BE2C (cell line): ENCODE data around the gene DMXL2.
"Not testable (repeated sequence)": the region's sequence is repeated elsewhere in the genome, so short reads cannot be mapped to it uniquely, and the experiment has no call there.

Experiments
- DNase-seq: peaks from one replicate; pipeline ENCODE4 v3.0.0-alpha.2; 2020
- H3K27me3 ChIP-seq: fragments of 250-450 bp; sonication (Bioruptor Pico); 2 replicates; pipeline ENCODE4 v1.5.1; 2020; ENCODE audit warnings: mild to moderate bottlenecking
- H3K36me3 ChIP-seq: fragments of 250-450 bp; sonication (Bioruptor Pico); 2 replicates; pipeline ENCODE4 v1.5.1; 2020; ENCODE audit warnings: mild to moderate bottlenecking
- H3K4me1 ChIP-seq: fragments of 250-450 bp; sonication (Bioruptor Pico); 2 replicates; pipeline ENCODE4 v1.5.1; 2020
- H3K4me3 ChIP-seq: 2 replicates; pipeline ENCODE4 v1.5.1; 2011; ENCODE audit warnings: low read depth, low read length
- H3K9me3 ChIP-seq: fragments of 250-450 bp; sonication (Bioruptor Pico); 2 replicates; pipeline ENCODE4 v1.5.1; 2020
- CTCF ChIP-seq: IDR thresholded peaks from 2 replicates; pipeline ENCODE4 v1.5.1; 2012; ENCODE audit warnings: mild to moderate bottlenecking, low read depth, low read length

DMXL2 gene

GRCh38 chr15:51460796-51461195, 161.8 kb downstream of the DMXL2 start:
- DNase-seq, result no peak
- no peak for TF ChIP-seq CTCF
- H3K4me1 ChIP-seq, result no peaks in the 10 kb centered on the region
- peaks cover 42% of the 10 kb centered on the region for H3K36me3 ChIP-seq
- H3K27me3 ChIP-seq, result no peaks in the 10 kb centered on the region
- no peak overlapping the region for H3K4me3 ChIP-seq
- no peaks in the 10 kb centered on the region for H3K9me3 ChIP-seq

GRCh38 chr15:51450001-51450400, 172.6 kb downstream of the DMXL2 start:
- no peak for TF ChIP-seq CTCF
- Histone ChIP-seq H3K4me1 (peaks cover 7% of the 10 kb centered on the region), H3K36me3 (peaks cover 56% of the 10 kb centered on the region), H3K9me3 (no peaks in the 10 kb centered on the region), H3K4me3 (no peak overlapping the region), H3K27me3 (no peaks in the 10 kb centered on the region)
- no peak for DNase-seq

GRCh38 chr15:51448622-51449399, 173.8 kb downstream of the DMXL2 start:
- TF ChIP-seq CTCF, result no peak
- no peak overlapping the region for H3K4me3 ChIP-seq

GRCh38 chr15:51447855-51448621, 174.5 kb downstream of the DMXL2 start:
- Histone ChIP-seq H3K4me1 (peaks cover 7% of the 10 kb centered on the region), H3K9me3 (no peaks in the 10 kb centered on the region), H3K27me3 (no peaks in the 10 kb centered on the region), H3K4me3 (no peak overlapping the region), H3K36me3 (peaks cover 40% of the 10 kb centered on the region)
- DNase-seq, result no peak
- TF ChIP-seq CTCF, result no peak

More at GRCh38 chr15:51448622-51449399, 173.8 kb downstream of the DMXL2 start:
- no peaks in the 10 kb centered on the region for H3K9me3 ChIP-seq
- H3K27me3 ChIP-seq, result no peaks in the 10 kb centered on the region
- no peak for DNase-seq
- H3K36me3 ChIP-seq, result peaks cover 44% of the 10 kb centered on the region
- H3K4me1 ChIP-seq, result peaks cover 7% of the 10 kb centered on the region

GRCh38 chr15:51446029-51446744, 176.4 kb downstream of the DMXL2 start:
- H3K4me3 ChIP-seq, result not testable (repeated sequence)

GRCh38 chr15:51444807-51445206, 177.8 kb downstream of the DMXL2 start:
- Histone ChIP-seq H3K4me1 (peaks cover 5% of the 10 kb centered on the region), H3K36me3 (peaks cover 25% of the 10 kb centered on the region), H3K27me3 (no peaks in the 10 kb centered on the region), H3K4me3 (no peak overlapping the region), H3K9me3 (no peaks in the 10 kb centered on the region)
- TF ChIP-seq CTCF, result no peak
- DNase-seq, result no peak

More at GRCh38 chr15:51446029-51446744, 176.4 kb downstream of the DMXL2 start:
- H3K36me3 ChIP-seq, result peaks cover 37% of the 10 kb centered on the region
- DNase-seq, H3K9me3 ChIP-seq, H3K27me3 ChIP-seq, H3K4me1 ChIP-seq: not testable (repeated sequence)
